Esophagus muscularis mucosa (tissue), 3 donors: Measurements from ENCODE around the gene FGF10.

Experiments
- POLR2AphosphoS5 ChIP-seq, 2 donors: sonication (generic); formaldehyde crosslinking; IDR thresholded peaks; one replicate each; pipeline ENCODE4 v1.6.1; 2017; ENCODE audit warnings: antibody characterized with exemption in 2 of 2
- TF ChIP-seq, protein P1 (sequence below), 3 experiments: fragments of 200-600 bp in 2 of 3; fragments of 450-650 bp in 1 of 3; sonication (generic) in 2 of 3; IDR thresholded peaks; one replicate each; pipeline ENCODE4 v1.5.1; 2017 to 2019; ENCODE audit warnings: antibody characterized with exemption in 3 of 3, mild to moderate bottlenecking in 2 of 3, moderate library complexity in 1 of 3

DNA sequence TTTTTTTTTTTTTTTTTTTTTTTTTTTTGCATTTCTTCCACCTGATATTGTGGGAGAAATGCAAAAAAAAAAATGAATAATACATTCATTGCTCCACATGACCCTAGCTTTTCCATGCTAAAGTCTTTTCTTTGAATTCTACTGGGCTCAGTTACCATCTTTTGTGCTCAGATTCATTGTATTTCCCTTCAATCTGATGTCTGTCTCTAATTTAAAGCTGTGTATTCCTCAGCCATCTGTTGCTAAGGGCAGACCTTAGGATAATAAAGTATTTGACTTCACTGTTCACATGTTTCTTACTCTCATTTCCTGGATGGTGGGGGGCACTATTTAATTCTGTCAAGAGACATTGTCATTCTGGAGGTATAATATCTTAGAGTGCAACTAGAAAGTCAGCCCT lies 123.5 kb downstream of the FGF10 start:
- no peak for TF ChIP-seq POLR2AphosphoS5 (IDR thresholded peaks at IDR 0.05)
- TF ChIP-seq, protein P1, sequence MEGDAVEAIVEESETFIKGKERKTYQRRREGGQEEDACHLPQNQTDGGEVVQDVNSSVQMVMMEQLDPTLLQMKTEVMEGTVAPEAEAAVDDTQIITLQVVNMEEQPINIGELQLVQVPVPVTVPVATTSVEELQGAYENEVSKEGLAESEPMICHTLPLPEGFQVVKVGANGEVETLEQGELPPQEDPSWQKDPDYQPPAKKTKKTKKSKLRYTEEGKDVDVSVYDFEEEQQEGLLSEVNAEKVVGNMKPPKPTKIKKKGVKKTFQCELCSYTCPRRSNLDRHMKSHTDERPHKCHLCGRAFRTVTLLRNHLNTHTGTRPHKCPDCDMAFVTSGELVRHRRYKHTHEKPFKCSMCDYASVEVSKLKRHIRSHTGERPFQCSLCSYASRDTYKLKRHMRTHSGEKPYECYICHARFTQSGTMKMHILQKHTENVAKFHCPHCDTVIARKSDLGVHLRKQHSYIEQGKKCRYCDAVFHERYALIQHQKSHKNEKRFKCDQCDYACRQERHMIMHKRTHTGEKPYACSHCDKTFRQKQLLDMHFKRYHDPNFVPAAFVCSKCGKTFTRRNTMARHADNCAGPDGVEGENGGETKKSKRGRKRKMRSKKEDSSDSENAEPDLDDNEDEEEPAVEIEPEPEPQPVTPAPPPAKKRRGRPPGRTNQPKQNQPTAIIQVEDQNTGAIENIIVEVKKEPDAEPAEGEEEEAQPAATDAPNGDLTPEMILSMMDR (IDR thresholded peaks at IDR 0.05): no peak
